Measurements from ENCODE around the gene PADI3. TPM values are rescaled to one million over a fixed set of nuclear protein-coding genes. Genes with fewer than 3 reads are reported as not detected.
A peak's percentile ranks its signal among the peaks of the same experiment; 100 is the strongest.
"Not testable (repeated sequence)": the region's sequence is repeated elsewhere in the genome, so short reads cannot be mapped to it uniquely, and the experiment has no call there.

The PADI3 gene
- polyA plus RNA-seq, 4 donors = 0.01 to 0.04 TPM; not detected in 2

DNA sequence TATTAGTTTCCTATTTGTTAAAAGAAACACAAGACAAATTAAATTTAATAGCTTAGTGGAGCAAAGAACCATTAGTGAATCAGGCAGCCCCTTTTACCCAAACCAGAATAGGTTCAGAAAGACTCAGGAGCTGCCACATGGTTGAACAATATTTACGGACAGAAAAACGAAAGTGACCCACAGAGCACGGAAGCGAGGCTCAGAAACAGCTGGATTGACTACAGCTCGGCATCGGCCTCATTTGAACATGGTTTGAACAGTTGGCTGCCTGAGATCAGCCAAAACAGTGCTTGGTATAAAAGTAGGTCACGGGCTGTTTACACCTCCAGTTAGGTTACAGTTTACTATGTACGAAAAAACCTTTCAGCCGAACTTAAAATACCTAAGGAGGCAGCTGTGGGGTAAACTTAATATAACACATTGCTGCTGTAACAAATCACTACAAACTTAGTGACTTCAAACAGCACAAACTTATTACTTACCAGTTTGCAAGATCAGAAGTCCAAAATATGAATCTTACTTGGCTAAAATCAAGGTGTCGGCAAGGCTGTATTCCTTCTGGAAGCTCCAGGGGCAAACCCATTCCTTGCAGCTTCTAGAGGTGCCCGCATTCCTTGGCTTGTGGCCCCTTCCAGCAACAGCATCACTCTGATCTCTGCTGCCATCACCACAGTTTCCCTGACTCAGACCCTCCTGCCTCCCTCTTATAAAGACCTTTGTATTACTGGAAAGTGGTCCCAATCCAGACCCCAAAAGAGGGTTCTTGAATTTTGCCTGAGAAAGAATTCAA is 70.9 kb downstream of the PADI3 start:
- H3K4me3 ChIP-seq (ENCODE audit: low read depth in 1 of 3, low read length in 3 of 3) = no peak overlapping the region
- FAIRE-seq = no peak
- 83 to 89% (median 87%) methylated on average over 11 of the region's 11 CpGs for WGBS, 3 donors
- H3K9me3 ChIP-seq (ENCODE audit: control insufficient read depth in 2 of 2, insufficient read depth in 1 of 2, low read depth in 1 of 2, low read length in 1 of 2) = peaks cover 0 to 12% of the 10 kb centered on the region in 2 donors
- DNase-seq = no peak
- no peaks in the 10 kb centered on the region for H3K36me3 ChIP-seq (ENCODE audit: control insufficient read depth in 3 of 3, insufficient read depth in 2 of 3, low read depth in 1 of 3, low read length in 3 of 3)
- peaks cover 0 to 4% (median 0%) of the 10 kb centered on the region in 3 donors for H3K4me1 ChIP-seq (ENCODE audit: control insufficient read depth in 3 of 3, insufficient read depth in 2 of 3, low read depth in 1 of 3, low read length in 2 of 3)
- H3K27me3 ChIP-seq (ENCODE audit: control insufficient read depth in 3 of 3, insufficient read depth in 3 of 3, low read length in 3 of 3) = peaks cover 0 to 6% (median 1%) of the 10 kb centered on the region in 3 donors
- no peak overlapping the region for H3K27ac ChIP-seq (ENCODE audit: low read depth in 1 of 3, low read length in 2 of 3)

DNA sequence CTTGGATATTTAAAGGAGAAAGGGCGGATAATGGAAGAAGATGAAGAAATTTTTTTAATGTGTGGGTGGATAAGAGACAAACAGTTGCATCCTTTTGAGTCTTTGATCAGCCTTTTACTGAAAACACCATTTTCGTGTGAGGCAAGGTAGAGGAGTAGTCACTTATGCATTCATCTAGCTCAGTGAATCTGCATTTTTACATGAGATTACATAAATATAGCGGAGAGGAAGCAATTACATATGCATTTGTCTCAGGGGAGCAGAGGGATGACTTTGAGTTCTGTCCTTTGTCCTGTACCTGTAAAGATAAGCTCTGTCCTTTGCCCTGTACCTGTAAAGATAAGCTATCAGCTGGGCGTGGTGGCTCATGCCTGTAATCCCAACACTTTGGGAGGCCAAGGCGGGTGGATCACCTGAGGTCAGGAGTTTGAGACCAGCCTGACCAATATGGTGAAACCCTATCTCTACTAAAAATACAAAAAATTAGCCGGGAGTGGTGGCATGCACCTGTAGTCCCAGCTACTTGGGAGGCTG is 73.0 kb downstream of the PADI3 start:
- H3K9me3 ChIP-seq (ENCODE audit: control insufficient read depth in 2 of 2, insufficient read depth in 1 of 2, low read depth in 1 of 2, low read length in 1 of 2) = peaks cover 0 to 12% of the 10 kb centered on the region in 2 donors
- not testable (repeated sequence) for H3K4me1 ChIP-seq (ENCODE audit: control insufficient read depth in 3 of 3, insufficient read depth in 2 of 3, low read depth in 1 of 3, low read length in 2 of 3); H3K36me3 ChIP-seq (ENCODE audit: control insufficient read depth in 3 of 3, insufficient read depth in 2 of 3, low read depth in 1 of 3, low read length in 3 of 3); H3K27me3 ChIP-seq (ENCODE audit: control insufficient read depth in 3 of 3, insufficient read depth in 3 of 3, low read length in 3 of 3); H3K27ac ChIP-seq (ENCODE audit: low read depth in 1 of 3, low read length in 2 of 3); FAIRE-seq; H3K4me3 ChIP-seq (ENCODE audit: low read depth in 1 of 3, low read length in 3 of 3)
- WGBS, 3 donors = 23 to 59% (median 42%) methylated on average over 6 of the region's 6 CpGs
- peak; percentile 73 to 84 for DNase-seq

DNA sequence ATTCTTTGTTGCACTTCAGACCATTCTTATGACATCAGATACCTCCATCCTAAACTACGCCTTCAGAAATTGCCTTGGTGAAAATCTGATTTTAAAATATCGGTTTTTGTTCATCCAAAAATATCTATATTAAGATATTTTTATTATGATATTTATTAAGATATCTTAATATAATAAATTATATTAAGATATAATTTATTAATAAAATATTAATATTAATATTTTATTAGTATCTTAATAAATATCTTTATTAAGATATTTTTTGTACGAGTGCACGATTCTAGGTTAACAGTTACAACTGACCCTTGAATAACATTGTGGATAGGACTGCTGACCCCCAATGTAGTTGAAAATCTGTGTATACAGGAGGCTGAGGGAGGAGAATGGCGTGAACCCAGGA is 80.0 kb downstream of the PADI3 start:
- 69 to 73% (median 73%) methylated on average over 5 of the region's 5 CpGs for WGBS, 3 donors
- DNase-seq (no peak), FAIRE-seq (peak; percentile 67)
- no peak overlapping the region for H3K4me3 ChIP-seq (ENCODE audit: low read depth in 1 of 3, low read length in 3 of 3)
- peaks cover 0 to 4% of the 10 kb centered on the region in 2 donors for H3K9me3 ChIP-seq (ENCODE audit: control insufficient read depth in 2 of 2, insufficient read depth in 1 of 2, low read depth in 1 of 2, low read length in 1 of 2)
- no peaks in the 10 kb centered on the region for H3K4me1 ChIP-seq (ENCODE audit: control insufficient read depth in 3 of 3, insufficient read depth in 2 of 3, low read depth in 1 of 3, low read length in 2 of 3)
- no peaks in the 10 kb centered on the region for H3K36me3 ChIP-seq (ENCODE audit: control insufficient read depth in 3 of 3, insufficient read depth in 2 of 3, low read depth in 1 of 3, low read length in 3 of 3)
- H3K27ac ChIP-seq (ENCODE audit: low read depth in 1 of 3, low read length in 2 of 3) = no peak overlapping the region
- peaks cover 0 to 8% (median 4%) of the 10 kb centered on the region in 3 donors for H3K27me3 ChIP-seq (ENCODE audit: control insufficient read depth in 3 of 3, insufficient read depth in 3 of 3, low read length in 3 of 3)

DNA sequence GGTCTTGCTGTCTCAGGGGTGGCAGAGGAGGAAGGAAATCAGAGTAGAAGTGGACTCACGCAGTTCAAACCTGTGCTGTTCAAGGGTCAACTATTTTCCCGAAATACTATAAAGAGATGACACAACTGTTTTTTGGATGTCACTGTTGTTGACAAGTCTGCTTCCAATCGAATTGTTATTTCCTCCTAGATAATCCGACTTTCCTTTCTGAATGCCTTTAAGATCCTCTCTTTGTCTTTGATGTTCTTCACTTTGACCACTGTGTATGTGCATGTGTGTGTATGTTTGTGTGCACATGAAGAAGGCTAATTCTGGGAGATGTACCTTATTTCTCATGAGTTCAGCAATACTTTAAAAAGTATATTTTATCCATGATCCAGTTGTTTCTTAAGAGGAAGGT is 80.7 kb downstream of the PADI3 start:
- DNase-seq (no peak), FAIRE-seq (no peak)
- H3K27ac ChIP-seq (ENCODE audit: low read depth in 1 of 3, low read length in 2 of 3) = no peak overlapping the region
- 67 to 78% (median 69%) methylated on average over 4 of the region's 4 CpGs for WGBS, 3 donors
- H3K4me1 ChIP-seq (ENCODE audit: control insufficient read depth in 3 of 3, insufficient read depth in 2 of 3, low read depth in 1 of 3, low read length in 2 of 3) = no peaks in the 10 kb centered on the region
- H3K4me3 ChIP-seq (ENCODE audit: low read depth in 1 of 3, low read length in 3 of 3) = no peak overlapping the region
- H3K36me3 ChIP-seq (ENCODE audit: control insufficient read depth in 3 of 3, insufficient read depth in 2 of 3, low read depth in 1 of 3, low read length in 3 of 3) = no peaks in the 10 kb centered on the region
- H3K9me3 ChIP-seq (ENCODE audit: control insufficient read depth in 2 of 2, insufficient read depth in 1 of 2, low read depth in 1 of 2, low read length in 1 of 2) = peaks cover 0 to 4% of the 10 kb centered on the region in 2 donors
- H3K27me3 ChIP-seq (ENCODE audit: control insufficient read depth in 3 of 3, insufficient read depth in 3 of 3, low read length in 3 of 3) = peaks cover 0 to 8% (median 4%) of the 10 kb centered on the region in 3 donors

DNA sequence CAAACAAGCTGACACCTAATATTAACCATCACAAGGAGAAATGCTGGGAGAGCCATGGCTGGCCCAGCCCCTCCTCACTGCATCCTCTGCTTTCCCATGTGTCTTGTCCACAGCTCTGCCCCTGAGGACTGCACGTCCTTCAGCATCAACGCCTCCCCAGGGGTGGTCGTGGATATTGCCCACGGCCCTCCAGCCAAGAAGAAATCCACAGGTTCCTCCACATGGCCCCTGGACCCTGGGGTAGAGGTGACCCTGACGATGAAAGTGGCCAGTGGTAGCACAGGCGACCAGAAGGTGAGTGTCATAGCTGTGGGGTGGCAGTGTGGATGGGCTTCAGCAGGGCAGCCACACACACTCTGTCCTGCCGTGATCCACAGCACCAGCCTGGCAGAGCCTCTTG is 82.0 kb downstream of the PADI3 start:
- no peak for FAIRE-seq
- H3K27ac ChIP-seq (ENCODE audit: low read depth in 1 of 3, low read length in 2 of 3) = no peak overlapping the region
- no peaks in the 10 kb centered on the region for H3K4me1 ChIP-seq (ENCODE audit: control insufficient read depth in 3 of 3, insufficient read depth in 2 of 3, low read depth in 1 of 3, low read length in 2 of 3)
- no peak for DNase-seq
- H3K9me3 ChIP-seq (ENCODE audit: control insufficient read depth in 2 of 2, insufficient read depth in 1 of 2, low read depth in 1 of 2, low read length in 1 of 2) = peaks cover 0 to 4% of the 10 kb centered on the region in 2 donors
- no peak overlapping the region for H3K4me3 ChIP-seq (ENCODE audit: low read depth in 1 of 3, low read length in 3 of 3)
- no peaks in the 10 kb centered on the region for H3K36me3 ChIP-seq (ENCODE audit: control insufficient read depth in 3 of 3, insufficient read depth in 2 of 3, low read depth in 1 of 3, low read length in 3 of 3)
- peaks cover 0 to 8% (median 4%) of the 10 kb centered on the region in 3 donors for H3K27me3 ChIP-seq (ENCODE audit: control insufficient read depth in 3 of 3, insufficient read depth in 3 of 3, low read length in 3 of 3)
- 63 to 73% (median 71%) methylated on average over 7 of the region's 7 CpGs for WGBS, 3 donors

DNA sequence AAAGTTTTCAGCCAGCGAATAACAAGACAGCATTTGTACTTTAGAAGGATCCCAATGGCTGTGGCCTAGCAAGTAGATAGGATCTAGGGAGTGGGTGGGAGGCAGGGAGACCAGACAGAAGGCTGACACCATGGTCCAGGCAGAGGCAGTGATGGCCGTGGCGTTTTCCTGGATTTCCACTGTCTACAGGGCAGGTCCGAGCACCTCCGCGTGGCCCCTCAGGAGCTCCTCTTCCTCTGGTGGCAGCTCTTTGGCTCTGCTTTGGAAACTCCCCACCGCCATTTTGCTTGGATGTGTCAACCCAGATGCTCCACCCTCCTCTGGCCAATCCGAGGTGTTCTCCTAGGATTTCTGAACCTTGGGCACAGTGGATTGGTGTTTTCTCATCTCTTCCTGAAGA is 84.2 kb downstream of the PADI3 start:
- H3K9me3 ChIP-seq (ENCODE audit: control insufficient read depth in 2 of 2, insufficient read depth in 1 of 2, low read depth in 1 of 2, low read length in 1 of 2) = peaks cover 0 to 4% of the 10 kb centered on the region in 2 donors
- FAIRE-seq (no peak), DNase-seq (no peak)
- H3K36me3 ChIP-seq (ENCODE audit: control insufficient read depth in 3 of 3, insufficient read depth in 2 of 3, low read depth in 1 of 3, low read length in 3 of 3) = no peaks in the 10 kb centered on the region
- H3K27ac ChIP-seq (ENCODE audit: low read depth in 1 of 3, low read length in 2 of 3) = no peak overlapping the region
- no peak overlapping the region for H3K4me3 ChIP-seq (ENCODE audit: low read depth in 1 of 3, low read length in 3 of 3)
- H3K4me1 ChIP-seq (ENCODE audit: control insufficient read depth in 3 of 3, insufficient read depth in 2 of 3, low read depth in 1 of 3, low read length in 2 of 3) = no peaks in the 10 kb centered on the region
- 85 to 92% (median 86%) methylated on average over 6 to 8 of the region's 8 CpGs for WGBS, 3 donors
- peaks cover 0 to 8% (median 4%) of the 10 kb centered on the region in 3 donors for H3K27me3 ChIP-seq (ENCODE audit: control insufficient read depth in 3 of 3, insufficient read depth in 3 of 3, low read length in 3 of 3)

Other genes starting within 250 kb of the PADI3 start
- 10 to 100 TPM; 14.6 to 33.7 (median 17.4) TPM for gene ATP13A2, start 237.2 kb upstream of the PADI3 start, polyA plus RNA-seq
- gene SDHB, start 195.1 kb upstream of the PADI3 start, polyA plus RNA-seq = 100 to 1,000 TPM; 145 to 380 (median 224) TPM
- 10 to 100 TPM in 1 of 4 donors, under 1 TPM in 2, not detected in 1; 0.28 to 95.2 (median 0.54) TPM for gene PADI2, start 129.6 kb upstream of the PADI3 start, polyA plus RNA-seq
- under 1 TPM in 3 of 4 donors, not detected in 1; 0.01 to 0.27 (median 0.10) TPM for gene PADI1, start 44.0 kb upstream of the PADI3 start, polyA plus RNA-seq
- under 1 TPM in 2 of 4 donors, not detected in 2; 0.03 to 0.24 TPM for gene PADI4, start 59.1 kb downstream of the PADI3 start, polyA plus RNA-seq
- gene PADI6, start 123.1 kb downstream of the PADI3 start, polyA plus RNA-seq = not detected
- gene RCC2, start 190.6 kb downstream of the PADI3 start, polyA plus RNA-seq = 10 to 100 TPM; 11.2 to 65.6 (median 29.6) TPM